Cortex of kidney (tissue), 1 donor: Measurements from ENCODE around the gene MAOA.
"Not testable (repeated sequence)": the region's sequence is repeated elsewhere in the genome, so short reads cannot be mapped to it uniquely, and the experiment has no call there.

Source experiments
- DNase-seq: peaks from one replicate; lab custom pipeline; 2025; lab: John Stamatoyannopoulos, UW

The MAOA gene

DNA sequence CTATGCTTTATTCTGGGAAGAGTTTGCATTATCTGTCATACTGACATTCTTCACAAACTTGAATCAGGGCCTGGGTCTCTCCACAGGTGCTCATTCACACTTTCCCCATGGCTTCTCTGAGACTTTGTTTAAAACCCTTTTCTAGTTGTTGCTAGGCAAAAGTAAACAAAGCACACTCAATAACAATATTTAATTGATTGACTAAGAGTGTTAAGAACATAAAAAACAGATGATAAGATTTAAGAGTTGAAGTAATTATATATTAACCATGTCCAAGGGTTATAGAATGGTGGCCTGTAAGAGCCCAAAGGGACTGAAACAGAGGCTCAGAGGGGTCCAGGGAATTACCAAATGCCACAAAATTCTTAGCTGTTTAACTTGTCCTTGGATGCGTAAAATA lies 7.1 kb downstream of the MAOA start:
- DNase-seq: no peak

DNA sequence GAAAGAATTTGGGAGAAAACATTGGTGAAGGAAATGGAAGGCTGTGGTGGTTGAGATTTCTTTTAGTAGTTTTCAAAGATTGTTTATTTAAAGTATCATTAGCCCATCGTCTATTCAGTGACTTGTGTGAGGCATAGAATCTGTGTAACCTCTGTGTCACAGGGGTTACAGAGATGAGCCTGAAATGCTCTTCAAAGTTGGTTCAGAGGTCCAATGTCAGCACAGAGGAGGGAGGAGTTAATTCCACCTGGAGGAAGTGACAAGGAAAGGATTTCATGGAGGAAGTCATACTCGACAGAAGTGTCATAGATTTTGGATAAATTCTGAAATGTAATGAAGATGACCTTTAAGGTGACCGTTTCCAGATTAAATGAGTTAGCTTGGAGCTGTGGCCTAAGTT lies 8.2 kb downstream of the MAOA start:
- DNase-seq: no peak

GRCh38 chrX:43664708-43665107 lies 8.6 kb downstream of the MAOA start:
- DNase-seq: no peak

DNA sequence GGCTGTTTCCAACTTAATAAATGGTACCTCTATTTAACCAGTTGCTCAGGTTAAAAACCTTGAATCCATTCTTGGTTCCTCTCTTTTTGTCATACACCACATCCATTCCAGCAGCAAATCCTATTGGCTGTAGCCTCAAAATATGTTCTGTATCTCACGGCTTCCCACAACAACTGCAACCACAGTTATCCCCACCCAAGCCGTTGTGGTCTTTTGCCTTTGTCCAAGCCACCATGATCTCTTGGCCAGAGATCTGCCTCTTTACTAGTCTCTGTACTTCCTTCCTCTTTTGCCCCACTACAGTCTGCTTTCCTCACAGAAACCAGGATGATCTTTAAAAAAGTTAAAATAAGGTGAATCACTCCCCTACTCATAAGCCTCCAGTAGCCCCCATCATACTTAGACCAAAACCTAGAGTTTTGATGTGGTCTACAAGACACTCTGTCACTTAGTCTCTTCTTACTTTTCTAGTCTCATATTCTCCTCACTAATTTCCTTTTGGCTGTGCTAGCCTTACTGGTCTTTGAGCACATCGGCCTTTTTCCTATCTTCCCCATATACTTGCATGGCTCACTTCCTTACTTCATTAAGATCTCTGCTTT lies 10.3 kb downstream of the MAOA start:
- no peak for DNase-seq

GRCh38 chrX:43675965-43676628 lies 20.0 kb downstream of the MAOA start:
- not testable (repeated sequence) for DNase-seq

DNA sequence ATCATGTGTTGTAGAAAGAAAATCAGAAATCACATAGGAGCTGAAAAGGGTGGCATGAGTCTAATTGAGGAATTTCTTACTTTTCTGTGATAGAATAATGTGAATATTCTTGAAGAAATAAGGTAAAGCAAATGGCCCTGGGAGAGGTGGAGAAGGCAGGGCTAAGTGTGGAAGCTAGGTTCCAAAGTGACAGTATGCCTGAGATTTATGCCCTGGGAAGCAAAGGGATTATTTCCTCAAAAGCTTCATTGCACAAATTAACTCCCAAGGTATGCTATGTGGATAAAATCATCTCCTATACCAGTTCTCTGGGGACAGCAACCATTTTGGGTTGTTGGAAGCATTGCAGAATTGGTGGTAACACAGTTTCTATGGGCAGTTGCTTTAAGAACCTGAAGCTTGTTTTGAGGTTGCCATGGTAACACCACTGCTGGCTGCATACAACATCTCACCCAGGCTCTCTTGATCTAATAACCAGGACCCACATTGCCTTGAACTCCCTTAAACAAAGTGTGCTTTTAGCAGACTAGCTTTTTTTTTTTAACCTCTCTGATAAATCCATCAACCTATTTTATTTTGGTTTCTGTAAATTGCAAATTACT lies 21.0 kb downstream of the MAOA start:
- DNase-seq: no peak

GRCh38 chrX:43677993-43678392 lies 21.9 kb downstream of the MAOA start:
- DNase-seq: no peak

- DNase-seq: no peak
Observed at GRCh38 chrX:43679058-43679457, 23.0 kb downstream of the MAOA start.

DNA sequence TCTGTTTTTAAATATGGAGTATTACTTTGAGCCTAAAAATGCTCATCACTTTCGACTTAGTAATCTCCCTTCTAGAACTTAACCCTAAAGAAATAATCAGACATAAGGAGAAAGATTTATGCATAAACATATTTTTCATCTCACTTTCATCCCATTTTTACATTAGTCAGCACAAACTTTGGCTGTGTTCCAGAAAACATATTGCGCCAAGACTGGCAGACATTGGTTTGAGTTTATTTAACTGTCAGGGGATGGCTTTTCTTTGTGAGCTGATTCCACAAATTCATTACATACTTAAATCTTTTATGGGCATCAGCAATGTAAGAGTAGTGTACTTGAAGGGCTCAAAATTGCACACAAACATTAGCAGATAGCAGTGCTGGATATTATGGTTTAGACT lies 23.7 kb downstream of the MAOA start:
- no peak for DNase-seq

DNA sequence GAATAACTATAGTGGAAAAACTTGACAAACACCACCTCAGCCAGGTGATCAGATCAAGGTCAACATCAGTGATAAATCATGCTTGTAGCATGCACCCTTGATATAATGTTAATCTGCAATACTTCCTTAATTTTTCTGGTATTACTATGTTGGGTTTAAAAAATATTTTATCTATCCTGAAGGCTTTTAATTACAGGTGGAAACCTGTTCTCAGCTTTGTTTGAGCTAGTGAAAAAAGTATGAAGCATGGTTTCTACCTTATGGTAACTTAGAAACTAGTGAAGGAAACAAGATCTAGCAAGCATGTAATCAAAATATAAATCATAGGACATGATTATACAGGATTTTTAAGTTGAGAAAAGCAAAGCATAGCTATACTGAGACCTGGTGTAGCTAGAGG lies 26.6 kb downstream of the MAOA start:
- no peak for DNase-seq

DNA sequence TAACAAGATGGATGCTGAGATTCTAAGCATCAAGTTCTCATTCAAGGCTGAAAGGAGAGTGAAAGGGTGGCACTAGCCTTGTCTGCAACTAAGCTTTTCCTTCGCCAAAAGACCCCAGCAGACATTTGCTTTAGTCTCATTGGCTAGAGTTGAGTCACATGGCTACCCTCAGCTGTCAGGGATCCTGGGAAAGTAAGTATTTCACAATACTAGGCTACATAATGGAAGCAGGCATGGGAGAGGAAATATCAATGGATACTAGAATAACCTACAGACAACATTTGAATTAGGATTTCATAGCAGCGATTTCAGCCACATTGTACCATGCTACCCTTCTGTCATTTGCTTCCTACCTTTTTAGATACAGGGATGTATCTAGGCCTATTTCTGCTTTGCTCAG lies 29.1 kb downstream of the MAOA start:
- no peak for DNase-seq

- DNase-seq: no peak
Observed at GRCh38 chrX:43688586-43688985, 32.5 kb downstream of the MAOA start.

DNA sequence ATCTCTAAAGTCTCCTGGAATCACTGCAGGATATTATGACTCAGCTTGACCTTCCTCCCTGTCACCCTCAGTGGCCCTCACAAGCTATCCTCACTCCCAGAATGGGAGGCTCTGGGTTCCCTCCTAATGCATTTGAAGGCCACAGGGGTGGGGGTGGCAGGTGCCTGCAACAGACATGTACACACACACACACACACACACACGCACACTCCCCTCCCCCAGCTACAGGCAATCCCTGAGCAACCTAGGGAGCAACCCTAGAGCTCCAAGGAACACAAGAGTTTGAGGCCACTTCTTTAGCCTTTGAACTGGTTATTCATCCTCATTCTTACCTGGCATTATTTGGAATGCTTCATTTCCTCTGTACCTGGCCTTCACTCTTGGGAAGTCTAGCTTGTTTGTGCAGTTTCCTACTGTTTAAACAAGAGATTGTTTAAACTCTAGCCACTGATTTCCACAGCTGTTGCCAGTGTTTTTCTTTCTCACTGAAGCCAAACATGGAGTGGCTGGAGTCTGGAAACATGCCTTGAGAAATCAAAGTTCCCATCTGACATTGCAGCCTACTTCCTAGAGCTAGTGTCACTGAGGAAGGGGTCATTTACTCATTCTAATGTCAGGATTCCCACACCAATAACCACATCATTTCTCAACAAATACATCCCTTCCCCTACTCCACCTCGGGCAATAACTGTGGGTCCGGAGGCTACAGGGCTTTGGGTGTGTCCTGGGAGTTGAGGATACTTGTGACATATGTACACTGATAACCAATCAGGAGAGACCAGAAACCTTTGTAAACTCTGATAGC lies 37.7 kb downstream of the MAOA start:
- DNase-seq: no peak

DNA sequence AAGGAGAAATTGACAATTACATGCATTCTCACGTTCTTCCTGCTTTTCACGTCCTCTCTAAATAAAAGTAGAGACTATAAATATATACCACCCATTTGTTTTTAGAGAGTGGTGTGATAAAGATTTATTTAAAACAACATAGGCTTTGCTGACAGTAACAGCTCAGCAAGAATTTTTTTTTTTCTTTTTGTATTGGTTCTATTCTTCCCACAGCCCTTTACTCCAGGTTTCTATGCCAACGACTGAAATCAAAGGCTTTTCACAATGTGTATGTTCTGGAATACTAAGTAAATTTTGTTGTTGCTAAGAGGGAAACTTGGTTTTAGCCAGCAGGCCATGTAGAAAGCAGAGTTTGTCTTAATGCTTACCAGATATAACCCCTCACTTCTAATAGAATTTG lies 43.4 kb downstream of the MAOA start:
- DNase-seq: no peak

DNA sequence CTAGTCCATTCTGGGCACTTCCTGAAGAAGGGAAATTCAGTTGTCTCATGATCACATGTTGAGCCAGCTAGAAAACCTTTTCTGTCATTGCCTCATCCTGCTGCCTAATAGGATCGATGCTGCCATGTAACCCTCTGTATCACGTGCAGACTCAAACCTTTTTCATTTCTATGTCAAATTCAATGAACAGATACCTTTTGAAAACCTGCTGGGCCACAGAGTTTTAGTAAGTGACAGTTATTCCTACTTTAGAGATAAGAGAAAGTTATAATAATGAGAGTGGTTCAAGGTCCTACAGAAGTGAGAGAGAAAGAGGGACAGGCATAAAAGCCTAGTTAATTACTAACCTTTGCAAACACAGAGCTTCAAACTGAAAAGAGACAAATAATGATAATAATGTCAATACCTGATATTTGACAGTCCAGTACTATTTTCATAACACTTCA lies 46.0 kb downstream of the MAOA start:
- DNase-seq: no peak

GRCh38 chrX:43702660-43703059 lies 46.6 kb downstream of the MAOA start:
- no peak for DNase-seq

- DNase-seq: no peak
Observed at GRCh38 chrX:43703211-43703791, 47.2 kb downstream of the MAOA start.

- no peak for DNase-seq
Observed at GRCh38 chrX:43706786-43707370, 50.8 kb downstream of the MAOA start.

DNA sequence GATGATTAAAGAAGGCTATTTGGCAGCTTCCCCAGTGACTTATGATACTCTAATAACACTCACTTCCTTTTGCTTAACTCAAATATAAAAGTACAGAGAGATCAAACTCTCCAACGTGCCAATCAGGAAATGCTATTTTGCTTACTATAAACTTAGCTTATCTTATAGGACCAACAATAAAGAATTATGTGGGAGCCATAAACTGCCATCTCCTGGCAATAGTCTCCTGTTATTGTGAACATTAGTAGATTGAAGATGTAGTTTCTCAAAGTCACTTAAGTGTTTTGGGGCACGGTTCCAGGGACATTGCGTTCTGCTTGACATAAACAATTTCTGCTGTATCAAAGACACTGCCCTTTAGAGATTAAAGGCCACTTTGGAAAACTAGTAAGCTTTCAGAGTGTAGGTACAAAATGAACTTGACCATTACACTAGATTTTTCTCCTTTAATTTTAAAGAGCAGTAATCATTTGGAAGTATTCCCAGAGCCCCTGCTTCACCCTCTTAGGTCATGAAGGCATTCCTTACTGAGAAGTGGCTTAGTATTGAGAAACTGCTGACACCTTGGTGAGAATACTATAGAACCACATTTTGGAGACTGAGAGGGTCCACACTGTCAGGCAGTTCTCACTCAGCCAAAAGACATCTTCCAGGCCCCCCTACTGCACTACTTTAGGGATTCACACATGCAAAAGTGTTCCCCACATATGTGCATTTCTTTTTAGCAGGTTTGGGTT lies 51.9 kb downstream of the MAOA start:
- DNase-seq: no peak

DNA sequence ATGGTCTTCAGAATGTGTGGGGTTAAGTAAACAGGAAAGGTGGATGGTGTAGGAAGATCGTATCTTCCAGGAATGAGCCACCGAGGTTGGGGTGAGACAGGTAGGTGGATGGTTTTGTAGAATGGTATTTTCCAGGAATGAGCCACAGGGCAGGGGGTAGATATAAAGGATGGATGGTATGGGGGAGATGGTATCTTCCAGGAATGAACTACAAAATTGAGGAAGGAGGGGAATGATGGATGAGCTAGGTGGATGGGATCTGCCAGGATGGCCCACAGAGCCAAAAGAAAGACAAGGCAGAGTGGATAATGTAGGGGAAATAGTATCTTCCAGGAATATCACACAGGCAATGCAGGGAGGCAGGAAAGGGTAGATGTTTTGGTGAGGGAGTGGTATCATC lies 60.0 kb downstream of the MAOA start:
- DNase-seq: no peak

GRCh38 chrX:43716696-43717095 lies 60.6 kb downstream of the MAOA start:
- no peak for DNase-seq
